Hepatocyte (in vitro differentiated cells): ENCODE measurements around the gene TNIP3. TPM values are rescaled to one million over a fixed set of nuclear protein-coding genes. Genes with fewer than 3 reads are reported as not detected.

Source experiments
- DNase-seq: peaks from one replicate; pipeline ENCODE4 v3.0.0-alpha.2; 2016; ENCODE audit warnings: low spot score
- H2AFZ ChIP-seq: fragments of 200-600 bp; sonication (generic); 2 replicates; pipeline ENCODE4 v1.6.0; 2016; ENCODE audit warnings: antibody characterized with exemption, mild to moderate bottlenecking
- H3K27ac ChIP-seq: fragments of 200-600 bp; sonication (generic); 2 replicates; pipeline ENCODE4 v1.5.1; 2016; ENCODE audit warnings: mild to moderate bottlenecking
- H3K27me3 ChIP-seq: fragments of 200-600 bp; sonication (generic); 2 replicates; pipeline ENCODE4 v1.6.1; 2016
- H3K36me3 ChIP-seq: fragments of 200-600 bp; sonication (generic); replicated peaks from 2 replicates; pipeline ENCODE4 v1.5.1; 2016; ENCODE audit warnings: low read depth; ENCODE audit not compliant: insufficient read depth
- H3K4me1 ChIP-seq: fragments of 200-600 bp; sonication (generic); 2 replicates; pipeline ENCODE4 v1.5.1; 2016; ENCODE audit warnings: mild to moderate bottlenecking, moderate library complexity; ENCODE audit not compliant: insufficient read depth
- H3K4me2 ChIP-seq: fragments of 200-600 bp; sonication (generic); 2 replicates; pipeline ENCODE4 v1.6.0; 2016
- H3K4me3 ChIP-seq: fragments of 200-600 bp; sonication (generic); 2 replicates; pipeline ENCODE4 v1.5.1; 2016; ENCODE audit warnings: mild to moderate bottlenecking
- H3K79me2 ChIP-seq: fragments of 200-600 bp; sonication (generic); 2 replicates; pipeline ENCODE4 v1.6.0; 2017; ENCODE audit warnings: mild to moderate bottlenecking
- H3K9me2 ChIP-seq: fragments of 200-600 bp; sonication (generic); replicated peaks from 2 replicates; pipeline ENCODE4 v1.6.0; 2017; ENCODE audit warnings: mild to moderate bottlenecking; ENCODE audit not compliant: insufficient read depth
- H3K9me3 ChIP-seq: fragments of 200-600 bp; sonication (generic); 2 replicates; pipeline ENCODE4 v1.5.1; 2016; ENCODE audit warnings: low read depth, mild to moderate bottlenecking
- H4K20me1 ChIP-seq: fragments of 200-600 bp; sonication (generic); 2 replicates; pipeline ENCODE4 v1.6.0; 2016; ENCODE audit warnings: mild to moderate bottlenecking; ENCODE audit not compliant: insufficient read depth, poor library complexity, severe bottlenecking
- EZH2 ChIP-seq: fragments of 200-600 bp; sonication (generic); IDR thresholded peaks from 2 replicates; pipeline ENCODE4 v1.6.1; 2016; ENCODE audit warnings: antibody characterized with exemption, mild to moderate bottlenecking, borderline replicate concordance
- EZH2phosphoT487 ChIP-seq: fragments of 200-600 bp; sonication (generic); IDR thresholded peaks from one replicate; pipeline ENCODE4 v1.6.1; 2018; ENCODE audit warnings: antibody characterized with exemption, mild to moderate bottlenecking, low read depth, moderate library complexity; ENCODE audit not compliant: unreplicated experiment, severe bottlenecking
- WGBS: methylation state at CpG from one replicate; pipeline ENCODE4 v1.1.6; 2016; ENCODE audit warnings: low lambda C conversion rate; ENCODE audit errors: missing lambda C conversion rate; 5-methylcytosine and 5-hydroxymethylcytosine counted together
- polyA plus RNA-seq: library from polyadenylated mRNA; unstranded; fragments of >200 nt; fragmentation: Nextera tagmentation; extraction: Ambion mirVana; gene quantifications from 2 replicates; pipeline ENCODE4 v1.2.1, GENCODE V29; 2016
- total RNA-seq: library from RNA; depleted of rRNA; stranded (reverse); fragments of >200 nt; gene quantifications from 2 replicates; pipeline ENCODE4 v1.2.3, GENCODE V29; 2014
- TF ChIP-seq, protein P1 (sequence below): fragments of 200-600 bp; sonication (generic); IDR thresholded peaks from 2 replicates; pipeline ENCODE4 v1.5.1; 2016; ENCODE audit warnings: antibody characterized with exemption, mild to moderate bottlenecking; ENCODE audit not compliant: poor library complexity

The TNIP3 gene
- total and polyA plus RNA-seq, 2 experiments from 2014 or later: 0.53 to 0.63 TPM

GRCh38 chr4:121143131-121143530, 21.0 kb downstream of the TNIP3 start:
- no peaks in the 10 kb centered on the region for H3K27me3 ChIP-seq
- no peak overlapping the region for H3K4me2 ChIP-seq
- no peaks in the 10 kb centered on the region for H3K79me2 ChIP-seq
- H3K9me2 ChIP-seq: no peaks in the 10 kb centered on the region
- H3K9me3 ChIP-seq: no peaks in the 10 kb centered on the region
- TF ChIP-seq, protein P1, sequence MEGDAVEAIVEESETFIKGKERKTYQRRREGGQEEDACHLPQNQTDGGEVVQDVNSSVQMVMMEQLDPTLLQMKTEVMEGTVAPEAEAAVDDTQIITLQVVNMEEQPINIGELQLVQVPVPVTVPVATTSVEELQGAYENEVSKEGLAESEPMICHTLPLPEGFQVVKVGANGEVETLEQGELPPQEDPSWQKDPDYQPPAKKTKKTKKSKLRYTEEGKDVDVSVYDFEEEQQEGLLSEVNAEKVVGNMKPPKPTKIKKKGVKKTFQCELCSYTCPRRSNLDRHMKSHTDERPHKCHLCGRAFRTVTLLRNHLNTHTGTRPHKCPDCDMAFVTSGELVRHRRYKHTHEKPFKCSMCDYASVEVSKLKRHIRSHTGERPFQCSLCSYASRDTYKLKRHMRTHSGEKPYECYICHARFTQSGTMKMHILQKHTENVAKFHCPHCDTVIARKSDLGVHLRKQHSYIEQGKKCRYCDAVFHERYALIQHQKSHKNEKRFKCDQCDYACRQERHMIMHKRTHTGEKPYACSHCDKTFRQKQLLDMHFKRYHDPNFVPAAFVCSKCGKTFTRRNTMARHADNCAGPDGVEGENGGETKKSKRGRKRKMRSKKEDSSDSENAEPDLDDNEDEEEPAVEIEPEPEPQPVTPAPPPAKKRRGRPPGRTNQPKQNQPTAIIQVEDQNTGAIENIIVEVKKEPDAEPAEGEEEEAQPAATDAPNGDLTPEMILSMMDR: no peak
- TF ChIP-seq EZH2: no peak
- no peak for TF ChIP-seq EZH2phosphoT487
- no peaks in the 10 kb centered on the region for H3K4me1 ChIP-seq
- H3K27ac ChIP-seq: no peak overlapping the region
- no peak overlapping the region for H3K4me3 ChIP-seq
- no peak for DNase-seq
- H2AFZ ChIP-seq: no peak overlapping the region
- no peaks in the 10 kb centered on the region for H4K20me1 ChIP-seq
- H3K36me3 ChIP-seq: no peaks in the 10 kb centered on the region

DNA sequence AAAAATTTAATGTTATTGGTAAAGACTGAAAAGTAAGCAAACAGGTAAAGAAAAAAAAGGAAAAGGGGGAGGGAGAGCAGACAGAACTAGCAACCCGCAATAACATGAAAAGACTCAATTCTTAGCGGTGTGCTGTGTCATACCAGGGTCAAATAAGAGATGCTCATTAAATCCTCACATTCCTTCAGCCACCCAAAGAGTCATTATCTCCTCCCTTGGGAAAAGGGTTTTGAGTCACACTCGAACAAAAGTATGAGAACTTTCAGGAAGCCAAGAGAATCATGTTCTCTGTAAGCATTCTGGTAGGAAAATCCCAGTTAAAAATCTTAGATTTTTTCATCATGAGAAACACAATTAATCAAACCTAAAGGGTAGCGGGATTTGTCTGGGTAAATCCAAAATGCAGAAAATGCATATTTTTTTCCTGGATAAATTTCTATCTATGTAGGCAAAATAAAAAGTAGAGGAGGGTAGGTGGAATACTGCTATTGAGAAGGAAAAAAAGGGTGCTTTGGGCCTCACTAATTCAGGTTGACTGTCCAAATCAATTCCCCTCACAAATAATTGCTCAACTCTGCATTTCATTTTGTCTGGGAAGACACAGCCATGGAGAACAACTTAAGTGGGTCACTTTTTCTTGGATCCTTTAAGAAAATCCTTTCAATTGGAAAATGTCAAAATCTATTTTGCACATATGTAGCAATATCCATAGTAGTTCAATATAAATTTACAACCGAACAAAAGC, 23.2 kb downstream of the TNIP3 start:
- Histone ChIP-seq H3K27me3 (no peaks in the 10 kb centered on the region), H3K4me2 (no peak overlapping the region), H3K36me3 (no peaks in the 10 kb centered on the region), H3K4me3 (no peak overlapping the region), H3K9me2 (no peaks in the 10 kb centered on the region), H2AFZ (no peak overlapping the region), H3K4me1 (no peaks in the 10 kb centered on the region), H3K79me2 (no peaks in the 10 kb centered on the region), H3K9me3 (no peaks in the 10 kb centered on the region), H4K20me1 (no peaks in the 10 kb centered on the region), H3K27ac (no peak overlapping the region)
- TF ChIP-seq, protein P1: no peak
- no peak for TF ChIP-seq EZH2
- no peak for TF ChIP-seq EZH2phosphoT487
- DNase-seq: no peak
- WGBS: 93% methylated on average over 5 of the region's 5 CpGs

GRCh38 chr4:121139533-121140222, 24.4 kb downstream of the TNIP3 start:
- Histone ChIP-seq H3K27ac (peak overlapping the region; percentile 69), H3K4me1 (no peaks in the 10 kb centered on the region), H3K9me3 (no peaks in the 10 kb centered on the region), H4K20me1 (no peaks in the 10 kb centered on the region), H3K27me3 (no peaks in the 10 kb centered on the region), H3K9me2 (no peaks in the 10 kb centered on the region), H3K79me2 (no peaks in the 10 kb centered on the region), H3K4me3 (no peak overlapping the region), H3K36me3 (no peaks in the 10 kb centered on the region), H3K4me2 (peak overlapping the region; percentile 16), H2AFZ (no peak overlapping the region)
- TF ChIP-seq, protein P1: no peak
- TF ChIP-seq EZH2 (no peak), EZH2phosphoT487 (no peak)
- WGBS: 72% methylated on average over 7 of the region's 7 CpGs
- DNase-seq: peak; percentile 6
